HG02678 (cell line): Measurements from ENCODE around the gene ACSF3.

Source experiments
- ATAC-seq: cut with Tn5 transposase; IDR thresholded peaks from one replicate; pipeline ENCODE4 v1.9.1; 2021; ENCODE audit warnings: mild to moderate bottlenecking, moderate library complexity; ENCODE audit not compliant: unreplicated experiment

The ACSF3 gene

GRCh38 chr16:89123001-89123830 is 29.6 kb downstream of the ACSF3 start:
- no peak for ATAC-seq

- no peak for ATAC-seq
These were observed 30.1 kb downstream of the ACSF3 start for GRCh38 chr16:89123831-89124100.

GRCh38 chr16:89129378-89129777 is 35.7 kb downstream of the ACSF3 start:
- no peak for ATAC-seq

GRCh38 chr16:89130448-89130847 is 36.8 kb downstream of the ACSF3 start:
- ATAC-seq: no peak

- ATAC-seq: no peak
These were observed 38.1 kb downstream of the ACSF3 start for GRCh38 chr16:89131783-89132182.

- ATAC-seq: no peak
These were observed 38.7 kb downstream of the ACSF3 start for GRCh38 chr16:89132194-89133005.

- ATAC-seq: no peak
These were observed 39.9 kb downstream of the ACSF3 start for GRCh38 chr16:89133457-89134127.

- ATAC-seq: no peak
These were observed 40.6 kb downstream of the ACSF3 start for GRCh38 chr16:89134269-89134668.

GRCh38 chr16:89135166-89135565 is 41.5 kb downstream of the ACSF3 start:
- ATAC-seq: no peak

- no peak for ATAC-seq
These were observed 42.5 kb downstream of the ACSF3 start for GRCh38 chr16:89135971-89136765.

GRCh38 chr16:89136931-89137330 is 43.3 kb downstream of the ACSF3 start:
- ATAC-seq: no peak

- ATAC-seq: no peak
These were observed 44.2 kb downstream of the ACSF3 start for GRCh38 chr16:89137666-89138512.

- no peak for ATAC-seq
These were observed 44.8 kb downstream of the ACSF3 start for GRCh38 chr16:89138513-89138795.

- ATAC-seq: no peak
These were observed 45.3 kb downstream of the ACSF3 start for GRCh38 chr16:89138843-89139520.

GRCh38 chr16:89139907-89140361 is 46.3 kb downstream of the ACSF3 start:
- ATAC-seq: no peak

- no peak for ATAC-seq
These were observed 46.7 kb downstream of the ACSF3 start for GRCh38 chr16:89140401-89140800.

- no peak for ATAC-seq
These were observed 47.6 kb downstream of the ACSF3 start for GRCh38 chr16:89140981-89141883.

- ATAC-seq: no peak
These were observed 48.2 kb downstream of the ACSF3 start for GRCh38 chr16:89141884-89142267.
